ENCODE results near the gene ST8SIA5. TPM values are rescaled to one million over a fixed set of nuclear protein-coding genes. Genes with fewer than 3 reads are reported as not detected.

Gene ST8SIA5
- total RNA-seq, 1 donor from 2014 or later: 2.6 TPM

GRCh38 chr18:46632401-46633071 is 124.3 kb downstream of the ST8SIA5 start:
- DNase-seq (ENCODE audit: extremely low read depth, low read depth, low spot score): no peak

DNA sequence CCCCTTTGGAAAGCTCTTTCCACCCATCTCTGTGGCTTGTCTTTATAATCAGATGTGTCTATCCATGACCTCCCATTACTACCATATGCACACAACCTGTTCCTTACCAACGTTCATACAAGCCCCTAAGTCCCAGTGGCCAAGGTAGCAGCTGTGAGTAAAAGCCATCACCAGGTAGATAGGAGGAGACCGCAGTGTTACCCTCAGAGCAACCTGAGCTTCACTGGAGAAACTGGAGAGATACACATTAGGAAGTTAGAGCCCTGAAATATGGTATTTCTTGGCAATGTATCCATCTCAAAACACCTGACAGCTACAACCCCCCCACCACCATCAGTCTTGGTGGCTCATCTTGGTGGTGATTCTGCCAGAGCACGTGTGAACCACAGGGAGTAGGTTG is 125.9 kb downstream of the ST8SIA5 start:
- DNase-seq (ENCODE audit: extremely low read depth, low read depth, low spot score): no peak

- DNase-seq (ENCODE audit: extremely low read depth, low read depth, low spot score): no peak
Measured at GRCh38 chr18:46630160-46630559, 126.7 kb downstream of the ST8SIA5 start.

GRCh38 chr18:46629361-46629760 is 127.5 kb downstream of the ST8SIA5 start:
- DNase-seq (ENCODE audit: extremely low read depth, low read depth, low spot score): no peak

DNA sequence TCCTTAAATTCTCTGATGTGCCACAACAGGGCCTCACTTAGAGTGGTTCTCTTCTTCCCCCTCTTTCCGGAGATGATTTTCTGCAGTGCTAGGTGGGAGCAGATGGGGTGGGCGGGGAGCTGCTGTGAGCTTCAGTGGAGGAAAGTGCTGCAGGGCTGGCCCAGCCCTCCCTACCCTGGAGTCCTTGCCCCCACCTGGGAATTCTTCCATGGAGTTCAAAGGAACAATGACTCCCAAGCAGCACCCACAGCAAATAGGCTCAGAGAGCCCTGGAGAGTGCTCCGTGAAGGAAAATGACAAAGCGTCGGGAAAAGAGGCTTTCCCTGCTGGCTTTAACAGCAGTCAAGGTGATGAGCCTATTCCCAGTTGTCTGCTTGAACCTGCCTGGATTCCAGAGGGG is 128.6 kb downstream of the ST8SIA5 start:
- no peak for DNase-seq (ENCODE audit: extremely low read depth, low read depth, low spot score)

- no peak for DNase-seq (ENCODE audit: extremely low read depth, low read depth, low spot score)
Measured at GRCh38 chr18:46627136-46627535, 129.7 kb downstream of the ST8SIA5 start.

GRCh38 chr18:46625069-46625468 is 131.8 kb downstream of the ST8SIA5 start:
- no peak for DNase-seq (ENCODE audit: extremely low read depth, low read depth, low spot score)

GRCh38 chr18:46624127-46624526 is 132.7 kb downstream of the ST8SIA5 start:
- no peak for DNase-seq (ENCODE audit: extremely low read depth, low read depth, low spot score)

GRCh38 chr18:46623541-46623940 is 133.3 kb downstream of the ST8SIA5 start:
- no peak for DNase-seq (ENCODE audit: extremely low read depth, low read depth, low spot score)

- DNase-seq (ENCODE audit: extremely low read depth, low read depth, low spot score): no peak
Measured at GRCh38 chr18:46622999-46623398, 133.9 kb downstream of the ST8SIA5 start.

- no peak for DNase-seq (ENCODE audit: extremely low read depth, low read depth, low spot score)
Measured at GRCh38 chr18:46622451-46622850, 134.4 kb downstream of the ST8SIA5 start.

DNA sequence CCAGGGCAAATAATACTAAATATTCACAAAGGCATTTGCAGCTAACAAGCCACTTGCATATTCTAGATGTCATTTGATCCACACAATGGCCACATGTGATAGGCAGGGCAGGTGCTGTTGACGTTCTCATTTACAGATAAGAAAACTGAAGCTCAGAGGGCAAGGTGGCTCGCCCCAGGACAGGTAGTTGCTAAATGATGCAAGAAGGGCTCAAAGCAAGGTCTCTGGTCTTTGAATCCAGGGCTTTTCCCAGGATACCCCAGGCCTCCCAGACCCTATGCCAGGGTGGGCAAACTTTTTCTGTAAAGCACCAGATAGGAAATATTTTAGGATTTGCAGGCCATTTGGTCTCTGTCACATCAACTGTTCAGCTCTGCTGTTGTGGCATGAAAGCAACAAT is 135.0 kb downstream of the ST8SIA5 start:
- no peak for DNase-seq (ENCODE audit: extremely low read depth, low read depth, low spot score)

DNA sequence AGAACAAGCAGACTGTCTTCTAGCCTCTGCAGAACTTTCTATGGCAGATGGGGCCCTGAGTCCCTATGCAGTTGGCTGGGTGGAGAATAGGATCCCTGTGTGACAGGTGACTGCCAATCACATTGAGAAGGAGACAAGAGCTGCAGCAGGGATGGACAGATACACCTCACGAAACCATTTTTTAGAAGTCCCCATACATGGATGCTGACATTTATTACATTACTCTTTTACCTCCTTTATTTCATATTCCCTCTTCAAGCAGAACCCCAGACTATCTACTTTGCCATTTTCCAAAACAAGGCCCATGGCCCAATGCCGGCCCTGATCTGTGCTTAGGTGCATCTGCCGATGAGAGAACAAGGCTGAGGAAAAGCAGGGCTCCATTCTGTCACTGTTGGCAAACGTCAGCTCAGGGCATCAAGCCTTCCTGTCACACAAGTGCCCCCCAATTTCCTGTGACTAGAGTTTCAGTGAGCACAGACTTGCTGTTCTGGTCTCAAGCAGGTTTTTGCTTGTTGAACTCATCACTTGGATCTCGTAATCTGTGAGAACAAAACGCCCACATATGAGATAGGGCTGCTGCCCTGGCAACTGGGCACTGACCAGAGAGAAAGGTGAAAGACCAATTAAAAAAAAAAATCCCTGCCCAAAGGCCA is 135.6 kb downstream of the ST8SIA5 start:
- no peak for DNase-seq (ENCODE audit: extremely low read depth, low read depth, low spot score)

GRCh38 chr18:46619559-46619958 is 137.3 kb downstream of the ST8SIA5 start:
- no peak for DNase-seq (ENCODE audit: extremely low read depth, low read depth, low spot score)

Other genes with a start within 250 kb of the ST8SIA5 start
- not detected in 2 replicates for gene LOXHD1, start 99.8 kb downstream of the ST8SIA5 start, total RNA-seq
- 8.1 and 15.3 TPM in 2 replicates for gene PIAS2, start 160.5 kb upstream of the ST8SIA5 start, total RNA-seq
- gene KATNAL2, start 160.5 kb upstream of the ST8SIA5 start, total RNA-seq: 1.6 and 2.4 TPM in 2 replicates